Mucosa of descending colon (tissue), 3 donors: ENCODE measurements around the gene AXL. TPM values are rescaled to one million over a fixed set of nuclear protein-coding genes. Genes with fewer than 3 reads are reported as not detected.
A peak's percentile ranks its signal among the peaks of the same experiment; 100 is the strongest.

Experiments
- ATAC-seq: fragments of 200-7000 bp; cut with Tn5 transposase; one replicate; pipeline ENCODE4 v1.9.1; 2020; ENCODE audit warnings: mild to moderate bottlenecking, moderate library complexity
- DNase-seq, 3 donors: peaks; one replicate each; pipeline ENCODE4 v3.0.0-alpha.2; 2020
- H3K36me3 ChIP-seq: fragments of 200-600 bp; one replicate; pipeline ENCODE4 v1.8.0; 2021; ENCODE audit warnings: low read depth, mild to moderate bottlenecking
- H3K4me1 ChIP-seq: fragments of 200-600 bp; one replicate; pipeline ENCODE4 v1.8.0; 2021; ENCODE audit warnings: low read depth, mild to moderate bottlenecking
- H3K4me3 ChIP-seq: fragments of 200-600 bp; one replicate; pipeline ENCODE4 v1.8.0; 2021; ENCODE audit warnings: mild to moderate bottlenecking
- H3K9me3 ChIP-seq: fragments of 200-600 bp; one replicate; pipeline ENCODE4 v1.8.0; 2021; ENCODE audit warnings: mild to moderate bottlenecking
- intact Hi-C, 2 donors: fragments of 100-400 bp; cut with DNase I in 1 of 2; cut with micrococcal nuclease in 1 of 2; formaldehyde crosslinking; loops; one replicate each; pipeline versions ENCODE4 v1.11.0 to v1.11.1; 2022; cut with DNase I, micrococcal nuclease
- total RNA-seq, 3 donors: library from RNA; stranded (reverse); fragmentation: NEBNext Ultra II Directional in 2 of 3; extraction: Animal tissue kit (Norgen Biotek cat#: 25700) in 2 of 3; gene quantifications; one replicate each; pipeline versions ENCODE4 v1.2.1 to v1.2.4, GENCODE V29; 2021 to 2023
- TF ChIP-seq, protein P1 (sequence below): fragments of 200-600 bp; IDR thresholded peaks from one replicate; pipeline ENCODE4 v1.8.0; 2022; ENCODE audit warnings: antibody characterized with exemption, mild to moderate bottlenecking
- donor health status: DM: no; HTN: no; CAD: no; lungs with moderate emphysema.
- donor health status: DM: no; HTN: no; CAD: no.
- donor health status: DM: no; HTN: yes; CAD: no.

The AXL gene
- total RNA-seq, 3 donors from 2014 or later: 7.3 to 93.6 (median 19.3) TPM

DNA sequence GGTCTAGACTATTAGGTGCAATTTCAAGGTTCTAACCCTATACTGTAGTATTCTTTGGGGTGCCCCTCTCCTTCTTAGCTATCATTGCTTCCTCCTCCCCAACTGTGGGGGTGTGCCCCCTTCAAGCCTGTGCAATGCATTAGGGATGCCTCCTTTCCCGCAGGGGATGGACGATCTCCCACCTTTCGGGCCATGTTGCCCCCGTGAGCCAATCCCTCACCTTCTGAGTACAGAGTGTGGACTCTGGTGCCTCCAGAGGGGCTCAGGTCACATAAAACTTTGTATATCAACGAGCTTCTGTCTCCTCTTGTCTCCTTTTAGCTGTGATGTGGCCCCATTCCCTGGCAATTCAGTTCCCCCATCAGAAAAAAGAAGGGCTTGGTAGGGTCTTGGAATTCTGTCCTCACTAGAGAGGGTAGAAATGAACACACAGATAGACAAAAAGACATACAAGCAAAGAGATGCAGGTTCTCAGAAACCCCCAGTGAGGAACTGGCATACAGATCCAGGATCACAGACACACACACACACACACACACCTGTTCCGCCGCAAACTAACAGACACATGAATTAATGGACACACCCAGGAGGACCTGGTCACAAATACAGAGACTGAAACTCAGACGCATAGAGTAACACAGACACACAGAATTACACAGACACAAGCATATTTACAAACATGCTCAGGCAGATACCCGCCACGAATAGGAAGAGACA lies 42.6 kb downstream of the AXL start:
- DNase-seq (peak in 1 of 3 donors; percentile 60), ATAC-seq (no peak)
- peak overlapping the region; percentile 77 for H3K4me3 ChIP-seq
- H3K4me1 ChIP-seq: peaks cover 22% of the 10 kb centered on the region
- TF ChIP-seq, protein P1, sequence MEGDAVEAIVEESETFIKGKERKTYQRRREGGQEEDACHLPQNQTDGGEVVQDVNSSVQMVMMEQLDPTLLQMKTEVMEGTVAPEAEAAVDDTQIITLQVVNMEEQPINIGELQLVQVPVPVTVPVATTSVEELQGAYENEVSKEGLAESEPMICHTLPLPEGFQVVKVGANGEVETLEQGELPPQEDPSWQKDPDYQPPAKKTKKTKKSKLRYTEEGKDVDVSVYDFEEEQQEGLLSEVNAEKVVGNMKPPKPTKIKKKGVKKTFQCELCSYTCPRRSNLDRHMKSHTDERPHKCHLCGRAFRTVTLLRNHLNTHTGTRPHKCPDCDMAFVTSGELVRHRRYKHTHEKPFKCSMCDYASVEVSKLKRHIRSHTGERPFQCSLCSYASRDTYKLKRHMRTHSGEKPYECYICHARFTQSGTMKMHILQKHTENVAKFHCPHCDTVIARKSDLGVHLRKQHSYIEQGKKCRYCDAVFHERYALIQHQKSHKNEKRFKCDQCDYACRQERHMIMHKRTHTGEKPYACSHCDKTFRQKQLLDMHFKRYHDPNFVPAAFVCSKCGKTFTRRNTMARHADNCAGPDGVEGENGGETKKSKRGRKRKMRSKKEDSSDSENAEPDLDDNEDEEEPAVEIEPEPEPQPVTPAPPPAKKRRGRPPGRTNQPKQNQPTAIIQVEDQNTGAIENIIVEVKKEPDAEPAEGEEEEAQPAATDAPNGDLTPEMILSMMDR: no peak
- intact Hi-C loops: loop anchor here in 1 of 2 donors (5.0 kb wide), 1 partner anchor 59 kb away; no protein-coding TSS in a partner anchor
- H3K9me3 ChIP-seq: no peaks in the 10 kb centered on the region
- peaks cover 12% of the 10 kb centered on the region for H3K36me3 ChIP-seq

DNA sequence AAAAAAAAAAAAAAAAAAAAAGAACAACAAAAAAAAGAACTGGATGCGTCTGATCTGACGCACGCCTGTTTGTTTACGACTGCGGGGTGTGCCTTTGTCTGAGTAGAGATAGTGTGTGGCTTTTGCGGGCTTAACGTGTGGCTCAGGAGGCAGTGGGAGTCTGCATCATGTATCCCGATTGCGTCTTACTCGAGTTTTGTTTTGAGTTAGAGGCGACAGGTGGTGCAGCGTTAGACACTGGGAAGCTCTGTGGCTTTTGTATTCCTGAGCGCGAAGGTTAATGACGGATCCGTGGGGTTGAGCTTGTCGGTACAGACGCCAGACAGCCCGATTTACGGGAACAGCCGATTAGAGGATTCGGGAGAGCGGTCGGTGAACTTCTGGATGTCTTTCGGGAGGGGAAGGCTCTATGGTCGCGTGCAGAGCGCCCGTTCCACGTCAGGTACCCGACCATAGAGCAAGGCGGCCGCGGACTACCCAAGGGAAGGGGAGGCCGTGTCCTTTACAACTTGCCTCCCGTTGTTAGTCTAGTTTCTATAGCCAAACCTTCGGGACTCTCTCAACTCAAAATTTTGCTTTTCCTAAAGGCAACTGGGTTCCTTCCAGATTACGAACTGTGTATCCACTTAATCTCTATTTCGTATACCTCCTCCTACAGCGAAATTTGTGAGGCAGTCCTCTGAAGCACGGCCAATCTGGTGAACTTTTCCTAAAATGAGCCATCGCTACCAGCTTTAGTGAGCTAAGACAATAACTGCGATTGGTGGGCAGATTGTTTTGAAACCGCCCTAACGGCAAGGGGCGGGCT lies 44.2 kb downstream of the AXL start:
- peak; percentile 76 to 82 (median 79) for DNase-seq

DNA sequence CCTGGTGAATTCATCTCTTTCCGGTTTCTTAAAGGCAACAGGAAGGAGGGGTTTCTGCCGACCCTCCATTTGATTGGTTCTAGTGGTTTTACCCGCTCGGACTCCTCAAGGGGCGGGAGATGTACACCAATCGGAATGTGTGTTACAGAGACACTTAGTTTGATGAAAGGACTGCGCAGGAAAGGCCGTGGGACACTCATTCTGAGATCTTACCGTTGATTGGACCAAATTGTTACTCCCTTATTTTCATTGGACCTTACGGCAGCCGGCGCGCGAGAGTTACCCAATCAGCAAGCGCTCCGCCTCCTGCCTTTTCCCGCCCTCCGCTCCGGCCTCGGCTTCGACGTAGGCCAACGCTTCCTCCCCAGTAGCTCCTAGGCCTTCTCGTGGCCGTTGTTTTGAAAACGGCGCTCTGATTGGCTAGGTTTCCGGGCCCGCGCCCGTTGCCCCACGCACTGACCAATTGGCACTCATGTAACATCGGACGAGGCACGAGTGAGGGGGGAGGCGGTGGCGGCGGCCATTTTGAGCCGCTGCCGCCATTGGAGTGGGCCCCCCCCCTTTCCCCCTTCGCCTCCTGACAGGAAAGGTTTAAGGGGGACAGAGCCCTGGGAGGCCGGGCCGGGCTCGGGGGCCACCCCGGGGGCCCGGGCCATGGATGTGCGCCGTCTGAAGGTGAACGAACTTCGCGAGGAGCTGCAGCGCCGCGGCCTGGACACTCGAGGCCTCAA lies 45.0 kb downstream of the AXL start, which contains the start of gene HNRNPUL1:
HNRNPUL1 (plus strand) TSS at position 523 of the 731 bp plus-strand sequence; CDS start at position 655, 132 bp downstream.
- Histone ChIP-seq H3K36me3 (peaks cover 12% of the 10 kb centered on the region), H3K4me3 (peak within 1 kb of the TSS; percentile 77), H3K4me1 (peaks cover 27% of the 10 kb centered on the region), H3K9me3 (no peaks in the 10 kb centered on the region)
- DNase-seq (peak; percentile 98 to 99 (median 99)), ATAC-seq (peak; percentile 80)
- intact Hi-C loops: loop anchor here in 1 of 2 donors (5.0 kb wide), 1 partner anchor 62 kb away; no protein-coding TSS in a partner anchor
- TF ChIP-seq, protein P1: no peak

More for the DNA sequence above, 44.2 kb downstream of the AXL start:
- Histone ChIP-seq H3K4me1 (peaks cover 27% of the 10 kb centered on the region), H3K4me3 (peak overlapping the region; percentile 77), H3K36me3 (peaks cover 12% of the 10 kb centered on the region), H3K9me3 (no peaks in the 10 kb centered on the region)
- ATAC-seq: peak; percentile 18
- intact Hi-C loops: loop anchor here in 1 of 2 donors (5.0 kb wide), 1 partner anchor 61 kb away; no protein-coding TSS in a partner anchor
- TF ChIP-seq, protein P1: no peak

DNA sequence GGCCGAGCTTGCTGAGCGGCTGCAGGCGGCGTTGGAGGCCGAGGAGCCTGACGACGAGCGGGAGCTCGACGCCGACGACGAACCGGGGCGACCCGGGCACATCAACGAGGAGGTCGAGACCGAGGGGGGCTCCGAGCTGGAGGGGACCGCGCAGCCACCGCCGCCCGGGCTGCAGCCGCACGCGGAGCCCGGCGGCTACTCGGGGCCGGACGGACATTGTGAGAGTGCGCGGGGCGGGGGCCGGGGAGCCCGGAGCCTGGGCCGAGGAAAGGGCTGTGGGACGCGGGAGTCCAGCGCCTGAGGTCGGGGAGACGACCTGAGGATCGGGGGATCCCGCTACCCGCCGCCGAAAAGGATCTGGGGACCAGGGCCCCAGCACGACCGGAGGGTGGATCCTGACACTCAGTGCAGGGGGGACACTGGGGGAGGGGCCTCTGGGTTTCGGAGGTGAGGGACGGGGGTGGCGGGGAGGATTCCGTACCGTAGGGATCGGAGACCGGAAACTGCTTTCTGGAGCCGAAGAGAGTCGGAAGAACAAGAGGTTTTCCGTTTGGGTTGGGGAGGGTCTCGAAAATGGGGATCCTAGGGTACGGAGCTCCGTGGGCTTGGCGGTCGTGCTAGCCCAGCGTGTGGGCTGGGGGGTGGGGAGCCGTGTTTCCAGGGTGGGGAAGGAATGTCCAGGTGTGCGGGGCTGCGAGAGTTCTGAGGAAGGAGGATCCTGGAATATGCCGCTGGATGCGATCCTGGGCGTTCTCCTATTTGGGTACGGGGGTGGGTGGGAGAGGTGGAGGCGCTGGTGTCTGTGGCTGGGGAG lies 45.8 kb downstream of the AXL start:
- ATAC-seq (no peak), DNase-seq (peak; percentile 66 to 79 (median 73))
- Histone ChIP-seq H3K4me3 (peak overlapping the region; percentile 77), H3K36me3 (peaks cover 12% of the 10 kb centered on the region), H3K4me1 (peaks cover 27% of the 10 kb centered on the region), H3K9me3 (no peaks in the 10 kb centered on the region)
- intact Hi-C loops: loop anchor here in 1 of 2 donors (5.0 kb wide), 1 partner anchor 62 kb away; no protein-coding TSS in a partner anchor
- TF ChIP-seq, protein P1: no peak
